HCT116 (cell line): ENCODE measurements around the gene F13A1. TPM values are rescaled to one million over a fixed set of nuclear protein-coding genes. Genes with fewer than 3 reads are reported as not detected.

Experiments used
- ATAC-seq: fragments of 200-7000 bp; cut with Tn5 transposase; 2 replicates; pipeline ENCODE4 v1.9.1; 2020; ENCODE audit warnings: mild to moderate bottlenecking, moderate library complexity
- BruUV-seq: library from RNA; stranded (reverse); fragments of 400-500 nt; replicated peaks from 2 replicates; lab custom pipeline; 2021; lab: Mats Ljungman, UMichigan
- CTCF ChIA-PET: fragments of 300-600 bp; sonication (Branson Sonifier 250); formaldehyde crosslinking; loops from one replicate; lab custom pipeline; 2021; ENCODE audit warnings: antibody characterized with exemption; lab: Charles Lee
- POLR2A ChIA-PET: fragments of 300-600, 350-600 bp; sonication (Branson Sonifier 250); formaldehyde crosslinking; loops from one replicate; lab custom pipeline; 2021; ENCODE audit warnings: antibody characterized with exemption; lab: Charles Lee
- RAD21 ChIA-PET, 2 experiments: fragments of 300-600 bp; sonication (Branson Sonifier 250); formaldehyde crosslinking; loops; one replicate each; lab custom pipeline; 2023; ENCODE audit warnings: low total read pairs in 2 of 2; ENCODE audit not compliant: uncharacterized antibody in 2 of 2, unreplicated experiment in 2 of 2, low non-redundant PET in 1 of 2; lab: Charles Lee
- DNase-seq: peaks from one replicate; pipeline ENCODE4 v3.0.0-alpha.2; 2010; ENCODE audit warnings: low read depth, low spot score
- H2AFZ ChIP-seq: fragments of 200-600 bp; shearing (Covaris generic), sonication (generic); 2 replicates; pipeline ENCODE4 v1.6.1; 2017; ENCODE audit warnings: low read depth, mixed run types, mixed read lengths, antibody characterized with exemption, low read length; ENCODE audit not compliant: poor library complexity, severe bottlenecking
- H3K27ac ChIP-seq: 2 replicates; pipeline ENCODE4 v1.5.1; 2012; ENCODE audit warnings: low read depth, low read length
- H3K27me3 ChIP-seq: fragments of 200-600 bp; sonication (generic); 2 replicates; pipeline ENCODE4 v1.6.1; 2016; ENCODE audit warnings: mixed run types, low read length, mixed read lengths; ENCODE audit not compliant: insufficient read depth
- H3K36me3 ChIP-seq, 2 experiments: fragments of 200-500 bp in 1 of 2; fragments of 200-600 bp in 1 of 2; sonication (Bioruptor generic) in 1 of 2; sonication (generic) in 1 of 2; 2 replicates each; pipeline versions ENCODE4 v1.5.1 to v1.6.1; 2014 to 2016; ENCODE audit warnings: low read length in 2 of 2, inconsistent platforms in 1 of 2, mixed read lengths in 1 of 2, mixed run types in 1 of 2; ENCODE audit not compliant: insufficient read depth in 2 of 2, control insufficient read depth in 1 of 2
- H3K4me1 ChIP-seq, 2 experiments: fragments of 200-600 bp in 1 of 2; sonication (generic) in 1 of 2; 2 replicates each; pipeline versions ENCODE4 v1.5.1 to v1.6.1; 2012 to 2017; ENCODE audit warnings: low read length in 2 of 2, inconsistent platforms in 1 of 2, mild to moderate bottlenecking in 1 of 2, mixed read lengths in 1 of 2, mixed run types in 1 of 2, moderate library complexity in 1 of 2; ENCODE audit not compliant: insufficient read depth in 2 of 2, control insufficient read depth in 1 of 2
- H3K4me2 ChIP-seq: fragments of 200-600 bp; sonication (generic); 2 replicates; pipeline ENCODE4 v1.6.1; 2017; ENCODE audit warnings: mixed run types, low read length, mixed read lengths
- H3K4me3 ChIP-seq, 2 experiments: fragments of 200-600 bp in 1 of 2; sonication (generic) in 1 of 2; replicated peaks in 1 of 2; 2 replicates each; pipeline ENCODE4 v1.5.1; 2011 to 2016; ENCODE audit warnings: low read length in 2 of 2, control low read depth in 1 of 2, low read depth in 1 of 2, mild to moderate bottlenecking in 1 of 2, mixed read lengths in 1 of 2, mixed run types in 1 of 2
- H3K79me2 ChIP-seq: fragments of 200-600 bp; sonication (generic); 2 replicates; pipeline ENCODE4 v1.6.1; 2017; ENCODE audit warnings: mild to moderate bottlenecking, mixed run types, low read length, moderate library complexity, mixed read lengths; ENCODE audit not compliant: insufficient read depth
- H3K9ac ChIP-seq: fragments of 200-600 bp; sonication (generic); 2 replicates; pipeline ENCODE4 v1.6.1; 2016; ENCODE audit warnings: low read length, mixed read lengths
- H3K9me2 ChIP-seq: fragments of 200-600 bp; sonication (generic), shearing (Covaris generic); 2 replicates; pipeline ENCODE4 v1.6.1; 2017; ENCODE audit warnings: mixed run types, mild to moderate bottlenecking, moderate library complexity; ENCODE audit not compliant: insufficient read depth
- H3K9me3 ChIP-seq, 2 experiments: fragments of 200-500 bp in 1 of 2; fragments of 200-600 bp in 1 of 2; sonication (Bioruptor generic) in 1 of 2; sonication (generic) in 1 of 2; 2 replicates each; pipeline ENCODE4 v1.6.1; 2014 to 2017; ENCODE audit warnings: low read length in 2 of 2, mixed read lengths in 2 of 2, inconsistent platforms in 1 of 2, low read depth in 1 of 2, mild to moderate bottlenecking in 1 of 2, mixed run types in 1 of 2, moderate library complexity in 1 of 2; ENCODE audit not compliant: control insufficient read depth in 1 of 2, insufficient read depth in 1 of 2
- H4K20me1 ChIP-seq: fragments of 200-600 bp; sonication (generic), shearing (Covaris generic); 2 replicates; pipeline ENCODE4 v1.6.1; 2017; ENCODE audit warnings: mixed run types, mild to moderate bottlenecking, moderate library complexity; ENCODE audit not compliant: insufficient read depth
- CEBPB ChIP-seq: IDR thresholded peaks from 2 replicates; pipeline ENCODE4 v1.6.1; 2012; ENCODE audit warnings: low read depth
- EGR1 ChIP-seq: IDR thresholded peaks from 2 replicates; pipeline ENCODE4 v1.6.1; 2012; ENCODE audit warnings: low read depth
- ELF1 ChIP-seq: IDR thresholded peaks from 2 replicates; pipeline ENCODE4 v1.6.1; 2012; ENCODE audit warnings: low read depth, borderline replicate concordance
- EZH2 ChIP-seq: fragments of 200-600 bp; sonication (generic); IDR thresholded peaks from 2 replicates; pipeline ENCODE4 v1.6.1; 2017; ENCODE audit warnings: antibody characterized with exemption, mixed run types
- FOSL1 ChIP-seq: IDR thresholded peaks from 2 replicates; pipeline ENCODE4 v1.6.1; 2012; ENCODE audit warnings: low read depth
- JUND ChIP-seq: IDR thresholded peaks from 2 replicates; pipeline ENCODE4 v1.6.1; 2012
- POLR2A ChIP-seq: IDR thresholded peaks from 2 replicates; pipeline ENCODE4 v1.7.0; 2011; ENCODE audit warnings: borderline replicate concordance; ENCODE audit not compliant: insufficient read depth, insufficient read length; ENCODE audit errors: extremely low read depth
- POLR2AphosphoS5 ChIP-seq: IDR thresholded peaks from 2 replicates; pipeline ENCODE4 v1.6.1; 2011; ENCODE audit warnings: mild to moderate bottlenecking, low read depth, low read length, moderate library complexity
- SP1 ChIP-seq: IDR thresholded peaks from 2 replicates; pipeline ENCODE4 v1.6.1; 2012; ENCODE audit warnings: low read depth
- SRF ChIP-seq: IDR thresholded peaks from 2 replicates; pipeline ENCODE4 v1.6.1; 2012; ENCODE audit warnings: low read depth
- TCF7L2 ChIP-seq: IDR thresholded peaks from 2 replicates; pipeline ENCODE4 v1.7.0; 2011; ENCODE audit warnings: borderline replicate concordance, inconsistent platforms; ENCODE audit not compliant: insufficient read depth, insufficient read length; ENCODE audit errors: extremely low read depth
- ZFX ChIP-seq: fragments of 450-650 bp; IDR thresholded peaks from 2 replicates; pipeline ENCODE4 v1.6.1; 2017
- ZNF274 ChIP-seq: fragments of 200-500 bp; sonication (Bioruptor generic); IDR thresholded peaks from 2 replicates; pipeline ENCODE4 v1.6.1; 2014; ENCODE audit warnings: mild to moderate bottlenecking, low read depth, low read length, inconsistent platforms
- intact Hi-C: fragments of 100-400 bp; cut with micrococcal nuclease; formaldehyde crosslinking; loops from 2 replicates; pipeline ENCODE4 v1.10.0; 2022
- total RNA-seq: library from RNA; stranded (reverse); gene quantifications from one replicate; pipeline ENCODE4 v1.2.1, GENCODE V29; 2021; ENCODE audit not compliant: unreplicated experiment
- TF ChIP-seq, protein P1 (sequence below): IDR thresholded peaks from 2 replicates; pipeline ENCODE4 v1.6.1; 2012; ENCODE audit warnings: low read depth
- TF ChIP-seq, protein P2 (sequence below): IDR thresholded peaks from 2 replicates; pipeline ENCODE4 v1.6.1; 2012
- TF ChIP-seq, protein P3 (sequence below): IDR thresholded peaks from 2 replicates; pipeline ENCODE4 v1.6.1; 2012
- TF ChIP-seq, protein P4 (sequence below), 3 experiments: fragments of 200-600 bp in 1 of 3; sonication (generic) in 1 of 3; IDR thresholded peaks in 2 of 3; conservative IDR thresholded peaks in 1 of 3; 2 replicates each; pipeline ENCODE4 v1.5.1; 2012 to 2017; ENCODE audit warnings: low read depth in 2 of 3, low read length in 2 of 3, antibody characterized with exemption in 1 of 3, borderline replicate concordance in 1 of 3, control low read depth in 1 of 3, mild to moderate bottlenecking in 1 of 3, mixed read lengths in 1 of 3, mixed run types in 1 of 3, moderate library complexity in 1 of 3; ENCODE audit not compliant: insufficient read depth in 1 of 3
- TF ChIP-seq, protein P5 (sequence below): IDR thresholded peaks from 2 replicates; pipeline ENCODE4 v1.6.1; 2011; ENCODE audit warnings: mild to moderate bottlenecking, low read length, moderate library complexity; ENCODE audit not compliant: insufficient replicate concordance; ENCODE audit errors: extremely low read depth

The F13A1 gene
- total RNA-seq, 1 experiment from 2014 or later: 0.34 TPM

DNA sequence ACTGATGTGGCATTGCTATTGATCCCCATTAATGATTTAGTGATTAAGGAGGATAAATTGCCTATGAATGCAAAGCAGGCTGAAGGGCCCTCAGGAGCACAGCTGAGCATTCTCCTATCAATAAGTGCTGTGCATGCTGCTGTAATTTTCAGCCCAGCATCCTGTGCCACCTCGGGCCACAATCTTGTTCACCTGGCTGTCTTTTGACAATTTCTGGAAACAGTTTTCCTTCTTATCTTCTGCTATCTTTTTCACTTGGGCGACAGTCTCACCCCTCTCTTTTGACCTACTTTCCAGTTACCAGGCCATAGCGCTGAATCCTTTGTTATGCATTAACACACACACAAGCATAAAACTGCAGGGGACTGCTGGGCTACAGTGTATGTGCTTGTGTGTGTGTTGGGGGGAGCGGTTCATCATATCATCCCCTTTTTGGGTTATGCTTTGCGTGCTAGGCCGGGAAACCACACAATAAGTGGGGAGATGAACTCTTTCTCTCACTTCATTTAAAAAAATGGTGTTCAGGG lies 60.2 kb downstream of the F13A1 start:
- intact Hi-C loops: no loop called here
- no peak for DNase-seq
- H4K20me1 ChIP-seq: no peaks in the 10 kb centered on the region
- no peaks in the 10 kb centered on the region for H3K36me3 ChIP-seq
- no peak overlapping the region for H2AFZ ChIP-seq
- H3K4me3 ChIP-seq: no peak overlapping the region
- H3K27ac ChIP-seq: no peak overlapping the region
- ChIA-PET POLR2A (no interaction called here), CTCF (no interaction called here), RAD21 (no interaction called here)
- TF ChIP-seq EGR1: no peak
- TF ChIP-seq, protein P1, sequence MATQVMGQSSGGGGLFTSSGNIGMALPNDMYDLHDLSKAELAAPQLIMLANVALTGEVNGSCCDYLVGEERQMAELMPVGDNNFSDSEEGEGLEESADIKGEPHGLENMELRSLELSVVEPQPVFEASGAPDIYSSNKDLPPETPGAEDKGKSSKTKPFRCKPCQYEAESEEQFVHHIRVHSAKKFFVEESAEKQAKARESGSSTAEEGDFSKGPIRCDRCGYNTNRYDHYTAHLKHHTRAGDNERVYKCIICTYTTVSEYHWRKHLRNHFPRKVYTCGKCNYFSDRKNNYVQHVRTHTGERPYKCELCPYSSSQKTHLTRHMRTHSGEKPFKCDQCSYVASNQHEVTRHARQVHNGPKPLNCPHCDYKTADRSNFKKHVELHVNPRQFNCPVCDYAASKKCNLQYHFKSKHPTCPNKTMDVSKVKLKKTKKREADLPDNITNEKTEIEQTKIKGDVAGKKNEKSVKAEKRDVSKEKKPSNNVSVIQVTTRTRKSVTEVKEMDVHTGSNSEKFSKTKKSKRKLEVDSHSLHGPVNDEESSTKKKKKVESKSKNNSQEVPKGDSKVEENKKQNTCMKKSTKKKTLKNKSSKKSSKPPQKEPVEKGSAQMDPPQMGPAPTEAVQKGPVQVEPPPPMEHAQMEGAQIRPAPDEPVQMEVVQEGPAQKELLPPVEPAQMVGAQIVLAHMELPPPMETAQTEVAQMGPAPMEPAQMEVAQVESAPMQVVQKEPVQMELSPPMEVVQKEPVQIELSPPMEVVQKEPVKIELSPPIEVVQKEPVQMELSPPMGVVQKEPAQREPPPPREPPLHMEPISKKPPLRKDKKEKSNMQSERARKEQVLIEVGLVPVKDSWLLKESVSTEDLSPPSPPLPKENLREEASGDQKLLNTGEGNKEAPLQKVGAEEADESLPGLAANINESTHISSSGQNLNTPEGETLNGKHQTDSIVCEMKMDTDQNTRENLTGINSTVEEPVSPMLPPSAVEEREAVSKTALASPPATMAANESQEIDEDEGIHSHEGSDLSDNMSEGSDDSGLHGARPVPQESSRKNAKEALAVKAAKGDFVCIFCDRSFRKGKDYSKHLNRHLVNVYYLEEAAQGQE: no peak
- no peak for TF ChIP-seq ELF1
- no peak for TF ChIP-seq JUND
- TF ChIP-seq SP1: no peak
- no peak for TF ChIP-seq EZH2
- no peak for TF ChIP-seq CEBPB
- no peak for TF ChIP-seq ZFX
- TF ChIP-seq TCF7L2: no peak
- TF ChIP-seq SRF: no peak
- TF ChIP-seq, protein P2, sequence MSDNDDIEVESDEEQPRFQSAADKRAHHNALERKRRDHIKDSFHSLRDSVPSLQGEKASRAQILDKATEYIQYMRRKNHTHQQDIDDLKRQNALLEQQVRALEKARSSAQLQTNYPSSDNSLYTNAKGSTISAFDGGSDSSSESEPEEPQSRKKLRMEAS: no peak
- no peak for TF ChIP-seq POLR2A
- TF ChIP-seq, protein P3, sequence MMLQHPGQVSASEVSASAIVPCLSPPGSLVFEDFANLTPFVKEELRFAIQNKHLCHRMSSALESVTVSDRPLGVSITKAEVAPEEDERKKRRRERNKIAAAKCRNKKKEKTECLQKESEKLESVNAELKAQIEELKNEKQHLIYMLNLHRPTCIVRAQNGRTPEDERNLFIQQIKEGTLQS: no peak
- TF ChIP-seq FOSL1: no peak
- TF ChIP-seq, protein P4, sequence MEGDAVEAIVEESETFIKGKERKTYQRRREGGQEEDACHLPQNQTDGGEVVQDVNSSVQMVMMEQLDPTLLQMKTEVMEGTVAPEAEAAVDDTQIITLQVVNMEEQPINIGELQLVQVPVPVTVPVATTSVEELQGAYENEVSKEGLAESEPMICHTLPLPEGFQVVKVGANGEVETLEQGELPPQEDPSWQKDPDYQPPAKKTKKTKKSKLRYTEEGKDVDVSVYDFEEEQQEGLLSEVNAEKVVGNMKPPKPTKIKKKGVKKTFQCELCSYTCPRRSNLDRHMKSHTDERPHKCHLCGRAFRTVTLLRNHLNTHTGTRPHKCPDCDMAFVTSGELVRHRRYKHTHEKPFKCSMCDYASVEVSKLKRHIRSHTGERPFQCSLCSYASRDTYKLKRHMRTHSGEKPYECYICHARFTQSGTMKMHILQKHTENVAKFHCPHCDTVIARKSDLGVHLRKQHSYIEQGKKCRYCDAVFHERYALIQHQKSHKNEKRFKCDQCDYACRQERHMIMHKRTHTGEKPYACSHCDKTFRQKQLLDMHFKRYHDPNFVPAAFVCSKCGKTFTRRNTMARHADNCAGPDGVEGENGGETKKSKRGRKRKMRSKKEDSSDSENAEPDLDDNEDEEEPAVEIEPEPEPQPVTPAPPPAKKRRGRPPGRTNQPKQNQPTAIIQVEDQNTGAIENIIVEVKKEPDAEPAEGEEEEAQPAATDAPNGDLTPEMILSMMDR (IDR thresholded peaks at IDR 0.05 in 2 of 3, conservative IDR thresholded peaks at IDR 0.05 in 1 of 3; ENCODE audit: borderline replicate concordance in 1 of 3, insufficient read depth in 1 of 3, low read depth in 2 of 3, low read length in 2 of 3): no peak
- TF ChIP-seq, protein P5, sequence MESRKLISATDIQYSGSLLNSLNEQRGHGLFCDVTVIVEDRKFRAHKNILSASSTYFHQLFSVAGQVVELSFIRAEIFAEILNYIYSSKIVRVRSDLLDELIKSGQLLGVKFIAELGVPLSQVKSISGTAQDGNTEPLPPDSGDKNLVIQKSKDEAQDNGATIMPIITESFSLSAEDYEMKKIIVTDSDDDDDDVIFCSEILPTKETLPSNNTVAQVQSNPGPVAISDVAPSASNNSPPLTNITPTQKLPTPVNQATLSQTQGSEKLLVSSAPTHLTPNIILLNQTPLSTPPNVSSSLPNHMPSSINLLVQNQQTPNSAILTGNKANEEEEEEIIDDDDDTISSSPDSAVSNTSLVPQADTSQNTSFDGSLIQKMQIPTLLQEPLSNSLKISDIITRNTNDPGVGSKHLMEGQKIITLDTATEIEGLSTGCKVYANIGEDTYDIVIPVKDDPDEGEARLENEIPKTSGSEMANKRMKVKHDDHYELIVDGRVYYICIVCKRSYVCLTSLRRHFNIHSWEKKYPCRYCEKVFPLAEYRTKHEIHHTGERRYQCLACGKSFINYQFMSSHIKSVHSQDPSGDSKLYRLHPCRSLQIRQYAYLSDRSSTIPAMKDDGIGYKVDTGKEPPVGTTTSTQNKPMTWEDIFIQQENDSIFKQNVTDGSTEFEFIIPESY: no peak
- TF ChIP-seq ZNF274: no peak
- TF ChIP-seq POLR2AphosphoS5: no peak
- H3K9me3 ChIP-seq: no peaks in the 10 kb centered on the region
- no TSS peak for BruUV-seq
- no peaks in the 10 kb centered on the region for H3K4me1 ChIP-seq
- H3K9ac ChIP-seq: no peak overlapping the region
- no peak overlapping the region for H3K4me2 ChIP-seq
- H3K9me2 ChIP-seq: no peaks in the 10 kb centered on the region
- no peak for ATAC-seq
- 0 out of 2 replicates have a peak, but pooled peaks cover 14% of the 10 kb centered on the region for H3K27me3 ChIP-seq
- H3K79me2 ChIP-seq: no peaks in the 10 kb centered on the region
